Skeletal muscle cell (primary cell): ENCODE measurements around the gene TRPV5.

Experiments used
- DNase-seq: peaks from one replicate; pipeline ENCODE4 v3.0.0-alpha.2; 2010; ENCODE audit warnings: low read depth
- H3K4me3 ChIP-seq: 2 replicates; pipeline ENCODE4 v1.5.1; 2011; ENCODE audit warnings: low read depth, mild to moderate bottlenecking, control low read depth, low read length, moderate library complexity

TRPV5 gene

GRCh38 chr7:142891490-142892082 lies 42.0 kb downstream of the TRPV5 start:
- no peak overlapping the region for H3K4me3 ChIP-seq
- DNase-seq: no peak

DNA sequence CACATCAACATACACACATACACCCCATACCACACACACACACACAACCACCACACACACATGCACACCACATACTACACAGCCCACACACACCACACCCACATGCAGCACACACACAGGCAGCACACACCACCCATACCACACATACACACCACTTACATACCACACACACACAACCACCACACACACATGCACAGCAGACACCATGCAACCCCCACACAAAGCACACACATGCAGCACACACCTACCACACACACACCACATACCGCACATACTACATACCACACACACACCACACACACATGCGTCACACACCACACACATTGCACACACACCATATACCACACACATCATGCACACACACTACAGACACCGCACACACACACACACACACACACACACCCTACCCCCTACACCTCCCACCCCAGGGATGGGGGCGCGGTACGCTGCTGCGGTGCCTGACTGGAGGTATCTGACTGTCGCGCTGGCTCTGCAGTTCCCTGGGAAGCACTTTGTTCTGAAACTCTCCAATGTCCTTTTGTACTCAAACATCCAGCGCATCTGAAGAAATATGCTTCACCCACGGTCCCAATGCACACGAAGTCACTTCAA lies 42.6 kb downstream of the TRPV5 start:
- DNase-seq: no peak
- H3K4me3 ChIP-seq: no peak overlapping the region

DNA sequence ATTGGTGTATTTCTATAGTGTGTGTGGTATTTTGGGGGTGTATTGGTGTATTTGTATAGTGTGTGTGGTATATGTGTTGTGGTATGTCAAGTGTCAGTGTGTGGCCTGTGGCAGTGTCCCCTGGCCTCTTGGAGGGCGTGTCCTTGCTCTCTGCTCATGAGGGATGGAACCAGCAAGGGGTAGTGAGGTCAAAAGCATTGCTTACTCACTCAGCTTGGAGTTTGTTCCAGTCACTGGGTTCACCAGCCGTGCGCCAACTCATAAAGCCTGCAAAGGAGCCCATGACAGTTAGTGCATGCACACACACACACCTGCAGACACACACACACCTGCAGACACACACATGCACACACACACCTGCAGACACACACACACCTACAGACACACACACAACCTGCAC lies 43.7 kb downstream of the TRPV5 start:
- DNase-seq: no peak
- H3K4me3 ChIP-seq: no peak overlapping the region

GRCh38 chr7:142887282-142888015 lies 46.1 kb downstream of the TRPV5 start:
- no peak for DNase-seq
- no peak overlapping the region for H3K4me3 ChIP-seq

- no peak overlapping the region for H3K4me3 ChIP-seq
- DNase-seq: no peak
These were observed 46.7 kb downstream of the TRPV5 start for GRCh38 chr7:142886866-142887265.

DNA sequence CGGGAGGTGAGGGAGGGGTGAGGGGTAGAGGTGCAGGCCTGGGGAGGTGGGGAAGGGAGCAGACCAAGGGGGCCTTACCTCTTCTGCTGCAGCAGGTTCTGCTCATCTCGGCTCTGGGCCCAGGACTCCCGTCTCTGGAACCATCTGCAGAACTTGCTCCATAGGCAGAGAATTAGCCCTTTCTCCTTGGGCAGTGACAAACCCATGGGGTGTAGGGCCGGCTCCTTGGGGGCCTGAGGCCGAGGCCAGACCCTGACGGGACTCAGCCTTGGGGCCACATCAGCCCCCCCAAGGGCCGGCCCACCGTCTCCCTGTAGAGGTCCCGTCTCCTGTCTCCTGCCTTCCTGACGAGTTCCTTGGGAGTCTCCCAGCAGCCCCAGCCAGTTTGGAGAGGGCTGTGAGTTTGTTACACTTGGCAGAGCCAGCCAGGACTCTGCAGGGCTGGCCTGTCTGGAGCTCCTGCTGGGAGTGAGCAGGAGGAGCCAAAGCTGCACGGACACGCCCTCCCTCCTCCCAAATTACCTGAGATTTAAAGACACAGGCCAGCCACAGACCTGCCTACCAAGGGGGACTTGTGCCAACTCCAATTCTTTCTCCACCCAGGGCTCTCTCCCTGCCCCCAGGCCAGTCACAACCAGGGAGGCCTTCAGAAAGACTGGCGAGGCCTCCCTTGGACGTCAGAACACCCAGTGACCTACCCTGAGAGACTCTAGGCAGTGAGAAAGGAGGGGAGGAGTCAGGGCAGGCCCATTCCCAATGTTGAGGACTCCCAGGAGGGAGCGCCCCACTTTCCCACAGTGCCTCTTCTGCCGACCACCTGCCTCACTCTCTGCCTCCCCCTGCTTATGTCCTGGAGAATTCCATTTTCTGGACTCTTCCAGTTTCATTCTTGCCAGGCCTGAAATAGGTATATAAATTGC lies 48.0 kb downstream of the TRPV5 start, which contains the start of gene TRPV6:
Gene TRPV6 (minus strand): TSS at position 435 of the 920 bp plus-strand sequence.
- no peak for DNase-seq
- H3K4me3 ChIP-seq: no peak within 1 kb of the TSS

DNA sequence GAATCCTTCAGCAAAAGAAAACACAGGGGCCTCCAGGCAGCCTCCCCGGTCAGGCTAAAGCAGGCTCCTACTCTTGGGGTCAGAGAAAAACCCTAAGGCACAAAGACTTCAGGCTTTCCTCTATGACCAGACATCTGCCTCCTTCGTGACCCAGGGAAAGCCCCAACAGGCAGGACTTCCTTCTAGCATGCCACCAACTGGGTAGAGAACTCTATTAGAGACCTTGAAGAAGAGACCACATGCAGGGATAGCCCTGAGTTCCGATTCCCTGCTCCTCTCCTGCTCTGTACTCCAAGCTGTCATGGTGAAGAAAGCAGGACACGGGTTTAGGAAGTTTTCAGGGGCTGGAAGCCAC lies 49.3 kb downstream of the TRPV5 start:
- H3K4me3 ChIP-seq: no peak overlapping the region
- no peak for DNase-seq

DNA sequence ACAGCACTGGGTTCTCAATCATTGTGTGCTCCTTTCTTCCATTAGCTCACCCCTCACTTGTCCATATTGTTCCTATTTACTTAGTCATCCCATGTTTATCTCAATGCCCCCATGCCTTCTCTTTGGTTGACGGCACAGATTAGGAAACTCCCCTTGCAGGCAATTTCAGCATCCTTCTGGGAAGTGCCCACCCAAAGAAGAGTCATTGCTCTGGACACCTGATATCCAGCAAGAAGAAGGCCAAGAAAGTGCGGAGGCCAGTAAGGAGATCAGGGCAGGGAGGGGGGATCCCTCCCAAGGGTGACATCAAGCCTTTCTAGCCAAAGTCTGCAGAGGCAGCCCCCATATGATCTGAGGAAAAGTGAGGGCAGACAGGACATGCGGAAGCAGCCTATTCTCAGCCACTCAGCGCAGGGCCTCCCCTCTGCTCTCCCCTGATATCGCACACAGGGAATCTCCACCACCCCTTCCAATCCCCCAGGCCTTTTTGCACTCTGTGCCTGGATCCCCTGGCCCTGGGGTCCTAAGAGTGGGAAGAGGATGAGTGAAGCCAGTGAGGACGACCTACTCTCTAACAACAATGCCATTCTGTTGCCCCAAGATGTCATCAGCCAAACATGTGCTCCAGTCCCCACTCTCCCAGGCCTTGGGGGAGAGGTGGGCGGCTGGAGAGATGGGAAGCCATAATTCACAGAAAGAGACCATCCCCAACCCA lies 49.8 kb downstream of the TRPV5 start:
- no peak overlapping the region for H3K4me3 ChIP-seq

DNA sequence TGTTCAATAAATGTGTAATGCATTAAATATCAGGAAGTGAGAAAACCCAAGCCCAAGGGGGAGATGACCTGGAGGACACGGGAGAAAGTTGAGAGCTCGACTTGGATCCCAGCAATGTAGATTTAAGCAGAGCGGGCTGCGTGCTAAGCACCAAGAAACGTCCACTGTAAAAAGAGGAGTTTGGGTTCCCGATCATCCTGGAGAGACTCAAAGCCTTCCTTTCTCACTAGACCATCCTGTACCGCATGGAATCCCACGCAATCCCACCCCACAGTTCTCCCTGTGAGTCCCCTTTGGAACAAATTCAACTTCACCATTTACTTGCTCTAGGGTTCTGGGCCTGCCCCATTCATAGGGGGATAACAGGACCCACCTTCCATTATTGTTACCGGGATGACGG lies 50.4 kb downstream of the TRPV5 start:
- no peak overlapping the region for H3K4me3 ChIP-seq
- DNase-seq: no peak

More for the DNA sequence above, 49.8 kb downstream of the TRPV5 start:
- no peak for DNase-seq

DNA sequence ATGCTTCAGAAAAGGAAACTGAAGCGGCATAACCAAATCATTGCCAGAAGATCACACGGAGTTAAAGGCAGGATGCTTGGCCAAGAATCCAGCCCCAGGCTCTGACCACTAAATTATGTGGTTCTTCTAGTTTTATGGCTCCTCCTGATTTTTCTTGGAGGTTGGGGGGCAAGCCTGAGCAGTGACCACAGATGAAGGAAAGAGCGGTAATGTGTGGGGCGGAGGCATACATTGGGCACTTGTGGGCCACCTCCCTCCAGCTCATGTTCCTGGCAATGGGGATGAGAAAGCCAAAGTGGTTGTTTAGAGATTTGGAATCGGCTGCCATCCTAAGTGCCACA lies 51.2 kb downstream of the TRPV5 start:
- no peak for DNase-seq
- no peak overlapping the region for H3K4me3 ChIP-seq

- no peak overlapping the region for H3K4me3 ChIP-seq
- no peak for DNase-seq
These were observed 51.8 kb downstream of the TRPV5 start for GRCh38 chr7:142881586-142882337.

- DNase-seq: no peak
- H3K4me3 ChIP-seq: no peak overlapping the region
These were observed 52.6 kb downstream of the TRPV5 start for GRCh38 chr7:142880876-142881505.

- no peak for DNase-seq
- H3K4me3 ChIP-seq: no peak overlapping the region
These were observed 54.5 kb downstream of the TRPV5 start for GRCh38 chr7:142879060-142879459.

- no peak overlapping the region for H3K4me3 ChIP-seq
- DNase-seq: no peak
These were observed 55.2 kb downstream of the TRPV5 start for GRCh38 chr7:142878315-142878714.

- no peak for DNase-seq
- no peak overlapping the region for H3K4me3 ChIP-seq
These were observed 56.3 kb downstream of the TRPV5 start for GRCh38 chr7:142876991-142877910.

DNA sequence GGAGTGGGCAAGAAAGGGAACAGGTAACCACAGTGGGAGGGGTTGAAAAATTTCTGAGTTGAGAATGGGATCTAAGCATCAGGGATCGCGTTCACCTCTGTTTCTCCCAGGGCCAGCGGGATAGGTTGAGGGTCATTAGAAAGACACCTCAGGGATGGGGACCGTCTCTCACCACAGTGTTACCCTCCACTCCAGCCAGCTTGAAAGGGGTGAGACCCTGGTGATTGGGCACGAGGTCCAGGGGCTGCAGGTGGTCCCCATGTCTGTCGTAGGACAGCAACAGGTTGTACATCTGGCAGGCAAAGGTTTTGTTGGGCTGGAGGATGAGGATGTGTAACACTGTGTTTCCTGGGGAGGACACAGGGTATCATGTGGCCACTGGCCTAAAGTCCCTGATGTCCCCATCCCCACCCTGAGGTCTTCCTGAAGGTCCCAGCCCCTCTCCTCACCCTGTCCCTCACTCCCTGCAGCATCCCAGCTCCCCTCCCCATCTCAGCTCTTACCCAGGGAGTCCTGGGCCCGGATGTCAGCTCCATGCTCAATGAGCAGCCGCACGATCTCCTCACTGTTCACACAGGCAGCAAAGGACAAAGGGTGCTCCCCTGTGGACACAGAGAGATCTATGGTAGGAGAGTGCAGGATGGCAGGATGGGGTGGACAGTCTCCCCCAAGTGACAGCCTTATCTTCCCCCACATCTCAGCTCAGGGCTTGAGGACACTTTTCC lies 57.1 kb downstream of the TRPV5 start:
- no peak overlapping the region for H3K4me3 ChIP-seq
- DNase-seq: no peak

- no peak for DNase-seq
- H3K4me3 ChIP-seq: no peak overlapping the region
These were observed 58.1 kb downstream of the TRPV5 start for GRCh38 chr7:142875456-142875855.
